Measurements from ENCODE around the gene ATP12A. TPM values are rescaled to one million over a fixed set of nuclear protein-coding genes. Genes with fewer than 3 reads are reported as not detected.

ATP12A gene
- polyA plus RNA-seq, 2 of the 4 experiments (the other 2 are of a cell fraction), result not detected

DNA sequence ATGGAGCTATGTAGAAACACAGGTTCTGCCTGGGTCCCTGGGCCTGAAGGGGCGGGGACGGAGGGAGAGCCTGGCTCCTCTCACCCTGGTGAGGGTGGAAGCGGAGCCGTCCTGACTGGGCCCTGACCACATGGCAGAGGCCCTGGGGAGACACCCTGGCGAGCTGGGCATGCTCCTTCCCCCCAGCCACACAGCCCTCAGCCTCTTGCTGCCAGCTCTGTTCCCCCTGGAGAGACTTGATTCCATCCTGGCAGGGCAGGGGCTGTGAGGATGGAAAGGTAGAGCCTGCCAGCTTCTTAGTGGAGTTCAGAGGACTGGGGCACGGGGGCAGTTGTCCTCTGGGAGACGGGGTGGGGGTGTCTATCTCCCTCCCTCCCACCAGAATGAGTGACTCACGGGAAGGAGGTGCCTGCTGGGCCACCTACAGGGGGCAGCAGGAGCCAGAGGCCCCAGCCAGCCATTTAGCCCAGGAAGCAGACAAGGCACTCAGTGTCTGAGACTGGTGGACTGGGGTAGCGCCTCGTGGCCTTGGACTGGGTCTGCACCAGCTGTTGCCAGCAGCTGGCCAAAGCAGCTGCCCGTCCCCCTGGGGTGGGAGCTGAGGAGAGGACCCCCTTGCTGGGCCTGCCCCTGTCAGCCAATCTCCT, 60.9 kb downstream of the ATP12A start (continued):
- TF ChIP-seq ZC3H11A (IDR thresholded peaks at IDR 0.05) (no peak), NR3C1 (IDR thresholded peaks at IDR 0.05) (no peak), FOSL2 (IDR thresholded peaks at IDR 0.05) (no peak), FOSL2 (CRISPR knock-in tag; IDR thresholded peaks at IDR 0.05) (no peak), USF2 (IDR thresholded peaks at IDR 0.05) (no peak)

- DNase-seq (ENCODE audit: low read depth in 1 of 2, low spot score in 1 of 2) (no peak), ATAC-seq (no peak), FAIRE-seq (no peak)
- CTCF ChIA-PET, result interaction anchor here (1.3 to 2.9 kb wide), 3 partner anchors 14 to 253 kb away, joined by 3 to 16 read pairs (median 4); no protein-coding TSS in a partner anchor
- Histone ChIP-seq H3K4me2 (no peak overlapping the region), H3K4me1 (no peaks in the 10 kb centered on the region), H3K9me3 (no peaks in the 10 kb centered on the region), H3K4me3 (no peak overlapping the region), H3K27ac (no peak overlapping the region)
- POLR2A ChIA-PET, result no interaction called here
- WGBS (ENCODE audit: missing lambda C conversion rate), result 59% methylated on average over 4 of the region's 8 CpGs
- TF ChIP-seq, protein P1, sequence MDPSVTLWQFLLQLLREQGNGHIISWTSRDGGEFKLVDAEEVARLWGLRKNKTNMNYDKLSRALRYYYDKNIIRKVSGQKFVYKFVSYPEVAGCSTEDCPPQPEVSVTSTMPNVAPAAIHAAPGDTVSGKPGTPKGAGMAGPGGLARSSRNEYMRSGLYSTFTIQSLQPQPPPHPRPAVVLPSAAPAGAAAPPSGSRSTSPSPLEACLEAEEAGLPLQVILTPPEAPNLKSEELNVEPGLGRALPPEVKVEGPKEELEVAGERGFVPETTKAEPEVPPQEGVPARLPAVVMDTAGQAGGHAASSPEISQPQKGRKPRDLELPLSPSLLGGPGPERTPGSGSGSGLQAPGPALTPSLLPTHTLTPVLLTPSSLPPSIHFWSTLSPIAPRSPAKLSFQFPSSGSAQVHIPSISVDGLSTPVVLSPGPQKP (IDR thresholded peaks at IDR 0.05; ENCODE audit: low read depth, low read length), result no peak
- TF ChIP-seq FOSB (CRISPR knock-in tag; IDR thresholded peaks at IDR 0.05), result no peak
- TF ChIP-seq CHD2 (IDR thresholded peaks at IDR 0.05; ENCODE audit: low read length, partially characterized antibody), result no peak
- TF ChIP-seq MAZ (IDR thresholded peaks at IDR 0.05; ENCODE audit: borderline replicate concordance, low read depth, low read length), result no peak
- no peak for TF ChIP-seq CHD4 (IDR thresholded peaks at IDR 0.05; ENCODE audit: borderline replicate concordance)
- TF ChIP-seq, protein P2, sequence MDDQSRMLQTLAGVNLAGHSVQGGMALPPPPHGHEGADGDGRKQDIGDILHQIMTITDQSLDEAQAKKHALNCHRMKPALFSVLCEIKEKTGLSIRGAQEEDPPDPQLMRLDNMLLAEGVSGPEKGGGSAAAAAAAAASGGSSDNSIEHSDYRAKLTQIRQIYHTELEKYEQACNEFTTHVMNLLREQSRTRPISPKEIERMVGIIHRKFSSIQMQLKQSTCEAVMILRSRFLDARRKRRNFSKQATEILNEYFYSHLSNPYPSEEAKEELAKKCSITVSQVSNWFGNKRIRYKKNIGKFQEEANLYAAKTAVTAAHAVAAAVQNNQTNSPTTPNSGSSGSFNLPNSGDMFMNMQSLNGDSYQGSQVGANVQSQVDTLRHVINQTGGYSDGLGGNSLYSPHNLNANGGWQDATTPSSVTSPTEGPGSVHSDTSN (IDR thresholded peaks at IDR 0.05), result no peak
- TF ChIP-seq CTCF (IDR thresholded peaks at IDR 0.05), result no peak
- TF ChIP-seq EHMT2 (IDR thresholded peaks at IDR 0.05; ENCODE audit: low read depth), result no peak
- TF ChIP-seq, protein P3, sequence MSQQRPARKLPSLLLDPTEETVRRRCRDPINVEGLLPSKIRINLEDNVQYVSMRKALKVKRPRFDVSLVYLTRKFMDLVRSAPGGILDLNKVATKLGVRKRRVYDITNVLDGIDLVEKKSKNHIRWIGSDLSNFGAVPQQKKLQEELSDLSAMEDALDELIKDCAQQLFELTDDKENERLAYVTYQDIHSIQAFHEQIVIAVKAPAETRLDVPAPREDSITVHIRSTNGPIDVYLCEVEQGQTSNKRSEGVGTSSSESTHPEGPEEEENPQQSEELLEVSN (IDR thresholded peaks at IDR 0.05; ENCODE audit: borderline replicate concordance, low read depth), result no peak
- TF ChIP-seq ZFP36 (IDR thresholded peaks at IDR 0.05; ENCODE audit: borderline replicate concordance, partially characterized antibody), result no peak
- no peak for TF ChIP-seq MAFK (IDR thresholded peaks at IDR 0.05; ENCODE audit: partially characterized antibody)
- TF ChIP-seq POLR2A (IDR thresholded peaks at IDR 0.05; ENCODE audit: low read length), result no peak
- no peak for TF ChIP-seq HDAC2 (IDR thresholded peaks at IDR 0.05)
These were observed 61.6 kb downstream of the ATP12A start for GRCh38 chr13:24741791-24742190.

- no peak for FAIRE-seq
- WGBS (ENCODE audit: missing lambda C conversion rate), result 57% methylated on average over 5 of the region's 6 CpGs
- ATAC-seq, result no peak
These were observed 62.1 kb downstream of the ATP12A start for GRCh38 chr13:24742294-24742693.

More at GRCh38 chr13:24742294-24742693, 62.1 kb downstream of the ATP12A start:
- no peak for DNase-seq (ENCODE audit: low read depth in 1 of 2, low spot score in 1 of 2)
- H3K4me3 ChIP-seq, result no peak overlapping the region
- H3K4me2 ChIP-seq, result no peak overlapping the region
- no peaks in the 10 kb centered on the region for H3K4me1 ChIP-seq
- CTCF ChIA-PET, result interaction anchor here (0.8 to 1.9 kb wide), 4 partner anchors 9 to 253 kb away, joined by 4 read pairs; no protein-coding TSS in a partner anchor
- H3K9me3 ChIP-seq, result no peaks in the 10 kb centered on the region
- POLR2A ChIA-PET, result no interaction called here
- TF ChIP-seq CHD4 (IDR thresholded peaks at IDR 0.05; ENCODE audit: borderline replicate concordance) (no peak), EP300 (IDR thresholded peaks at IDR 0.05) (no peak), RARB (CRISPR knock-in tag; IDR thresholded peaks at IDR 0.05) (no peak), CEBPB (IDR thresholded peaks at IDR 0.05) (no peak), CTCF (IDR thresholded peaks at IDR 0.05) (no peak), ZSCAN20 (CRISPR knock-in tag; IDR thresholded peaks at IDR 0.05) (no peak), RCOR1 (IDR thresholded peaks at IDR 0.05; ENCODE audit: low read depth, low read length) (no peak), PHF8 (IDR thresholded peaks at IDR 0.05; ENCODE audit: borderline replicate concordance, low read depth) (no peak), ESRRA (IDR thresholded peaks at IDR 0.05; ENCODE audit: borderline replicate concordance, low read length) (no peak)
- H3K27ac ChIP-seq, result no peak overlapping the region
